AG04450 (cell line): ENCODE results near the gene TRNT1. TPM values are rescaled to one million over a fixed set of nuclear protein-coding genes. Genes with fewer than 3 reads are reported as not detected.

Experiments
- CTCF ChIA-PET: fragments of 300-600, 350-600 bp; formaldehyde crosslinking; extraction: SDS; loops from one replicate; lab custom pipeline; 2022; ENCODE audit warnings: antibody characterized with exemption, inconsistent platforms; lab: Charles Lee
- POLR2A ChIA-PET: fragments of 350-600 bp; formaldehyde crosslinking; extraction: SDS; loops from one replicate; lab custom pipeline; 2021; ENCODE audit warnings: antibody characterized with exemption, inconsistent platforms; lab: Yijun Ruan, JAX
- DNase-seq: peaks from one replicate; pipeline ENCODE4 v3.0.0-alpha.2; 2011; ENCODE audit warnings: low read depth, low spot score
- H3K27ac ChIP-seq: one replicate; pipeline ENCODE4 v1.5.1; 2012; ENCODE audit warnings: low read depth, low read length, control low read depth
- H3K27me3 ChIP-seq: one replicate; pipeline ENCODE4 v1.6.0; 2012; ENCODE audit warnings: low read length; ENCODE audit not compliant: control insufficient read depth, insufficient read depth
- H3K4me3 ChIP-seq: 2 replicates; pipeline ENCODE4 v1.5.1; 2011; ENCODE audit warnings: mild to moderate bottlenecking, low read depth, low read length, control low read depth
- H3K9me3 ChIP-seq: 2 replicates; pipeline ENCODE4 v1.5.1; 2012; ENCODE audit warnings: low read length; ENCODE audit not compliant: control insufficient read depth, insufficient read depth
- polyA plus RNA-seq: library from polyadenylated mRNA; depleted of rRNA; stranded (reverse); fragments of >200 nt; gene quantifications from 2 replicates; pipeline ENCODE4 v1.2.3, GENCODE V29; 2011
- TF ChIP-seq, protein P1 (sequence below): IDR thresholded peaks from 2 replicates; pipeline ENCODE4 v1.5.1; 2011; ENCODE audit warnings: low read depth, low read length, control low read depth, inconsistent platforms

TRNT1 gene
- polyA plus RNA-seq, 1 experiment: 15.7 TPM

DNA sequence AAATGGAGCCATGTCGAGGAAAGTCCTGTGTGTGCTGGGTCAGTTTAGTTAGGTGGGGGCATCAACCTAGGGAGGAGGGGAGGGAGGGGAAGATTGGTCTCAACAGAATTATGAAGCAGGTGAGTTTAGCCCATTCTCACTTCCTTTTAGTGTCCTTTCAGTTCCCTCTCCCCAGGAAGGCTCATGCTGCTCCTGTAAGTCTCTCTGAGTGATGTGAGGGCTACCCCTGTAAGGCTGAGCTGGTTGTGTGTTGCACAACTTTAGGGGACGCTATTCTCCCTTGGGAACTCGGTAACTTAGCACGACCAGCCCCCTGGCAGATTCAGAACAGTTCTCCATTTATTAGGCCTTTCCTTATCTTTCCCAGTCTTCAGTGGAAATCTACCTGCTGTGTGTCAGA lies 37.7 kb upstream of the TRNT1 start:
- CTCF ChIA-PET: no interaction called here
- peaks cover 7% of the 10 kb centered on the region for H3K9me3 ChIP-seq
- POLR2A ChIA-PET: no interaction called here
- TF ChIP-seq, protein P1, sequence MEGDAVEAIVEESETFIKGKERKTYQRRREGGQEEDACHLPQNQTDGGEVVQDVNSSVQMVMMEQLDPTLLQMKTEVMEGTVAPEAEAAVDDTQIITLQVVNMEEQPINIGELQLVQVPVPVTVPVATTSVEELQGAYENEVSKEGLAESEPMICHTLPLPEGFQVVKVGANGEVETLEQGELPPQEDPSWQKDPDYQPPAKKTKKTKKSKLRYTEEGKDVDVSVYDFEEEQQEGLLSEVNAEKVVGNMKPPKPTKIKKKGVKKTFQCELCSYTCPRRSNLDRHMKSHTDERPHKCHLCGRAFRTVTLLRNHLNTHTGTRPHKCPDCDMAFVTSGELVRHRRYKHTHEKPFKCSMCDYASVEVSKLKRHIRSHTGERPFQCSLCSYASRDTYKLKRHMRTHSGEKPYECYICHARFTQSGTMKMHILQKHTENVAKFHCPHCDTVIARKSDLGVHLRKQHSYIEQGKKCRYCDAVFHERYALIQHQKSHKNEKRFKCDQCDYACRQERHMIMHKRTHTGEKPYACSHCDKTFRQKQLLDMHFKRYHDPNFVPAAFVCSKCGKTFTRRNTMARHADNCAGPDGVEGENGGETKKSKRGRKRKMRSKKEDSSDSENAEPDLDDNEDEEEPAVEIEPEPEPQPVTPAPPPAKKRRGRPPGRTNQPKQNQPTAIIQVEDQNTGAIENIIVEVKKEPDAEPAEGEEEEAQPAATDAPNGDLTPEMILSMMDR: no peak
- no peak overlapping the region for H3K27ac ChIP-seq
- H3K4me3 ChIP-seq: no peak overlapping the region
- H3K27me3 ChIP-seq: no peaks in the 10 kb centered on the region
- DNase-seq: no peak

- Histone ChIP-seq H3K27ac (no peak overlapping the region), H3K4me3 (no peak overlapping the region), H3K27me3 (no peaks in the 10 kb centered on the region), H3K9me3 (no peaks in the 10 kb centered on the region)
- POLR2A ChIA-PET: no interaction called here
- no peak for DNase-seq
- TF ChIP-seq, protein P1: no peak
- CTCF ChIA-PET: no interaction called here
Measured at GRCh38 chr3:3097958-3098357, 28.8 kb upstream of the TRNT1 start.

DNA sequence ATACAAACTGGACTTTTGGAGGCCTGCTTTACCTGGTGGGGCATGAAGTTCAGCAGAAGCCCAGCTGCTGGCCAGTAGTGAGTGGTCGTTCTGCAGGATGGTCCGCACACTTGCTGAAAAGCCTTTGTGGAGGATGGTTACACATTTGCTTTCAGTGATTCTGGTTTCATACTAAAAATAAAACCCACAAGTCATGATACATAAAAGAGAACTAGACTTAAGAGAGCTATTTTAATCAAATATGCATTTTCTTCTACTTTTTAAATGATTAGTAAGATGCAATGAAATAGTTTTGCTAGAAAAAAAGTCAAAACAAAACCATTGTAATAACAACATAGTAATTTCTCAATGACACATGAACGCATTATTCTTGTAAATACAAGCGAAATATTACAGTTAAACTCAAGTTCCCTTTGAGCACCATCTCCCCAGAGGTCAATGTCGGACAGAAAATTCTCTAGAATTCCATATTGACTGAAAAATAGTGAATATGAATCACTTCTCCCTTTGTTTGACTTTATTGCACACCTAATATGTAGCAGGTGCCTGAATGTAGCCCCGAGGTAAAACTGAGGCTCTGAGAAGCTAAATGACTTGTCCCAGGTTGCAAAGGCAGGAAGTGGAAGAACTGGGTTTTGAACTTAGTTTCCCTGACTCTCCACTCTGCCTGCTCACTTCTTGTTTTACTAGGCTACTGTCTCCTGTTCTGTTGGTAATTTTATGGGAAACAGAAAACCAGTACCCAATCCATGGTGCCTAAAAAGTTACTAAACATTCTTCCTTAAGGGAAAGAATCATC lies 24.9 kb upstream of the TRNT1 start:
- no peaks in the 10 kb centered on the region for H3K27me3 ChIP-seq
- CTCF ChIA-PET: no interaction called here
- H3K27ac ChIP-seq: no peak overlapping the region
- TF ChIP-seq, protein P1: no peak
- no peaks in the 10 kb centered on the region for H3K9me3 ChIP-seq
- DNase-seq: no peak
- POLR2A ChIA-PET: no interaction called here
- no peak overlapping the region for H3K4me3 ChIP-seq

DNA sequence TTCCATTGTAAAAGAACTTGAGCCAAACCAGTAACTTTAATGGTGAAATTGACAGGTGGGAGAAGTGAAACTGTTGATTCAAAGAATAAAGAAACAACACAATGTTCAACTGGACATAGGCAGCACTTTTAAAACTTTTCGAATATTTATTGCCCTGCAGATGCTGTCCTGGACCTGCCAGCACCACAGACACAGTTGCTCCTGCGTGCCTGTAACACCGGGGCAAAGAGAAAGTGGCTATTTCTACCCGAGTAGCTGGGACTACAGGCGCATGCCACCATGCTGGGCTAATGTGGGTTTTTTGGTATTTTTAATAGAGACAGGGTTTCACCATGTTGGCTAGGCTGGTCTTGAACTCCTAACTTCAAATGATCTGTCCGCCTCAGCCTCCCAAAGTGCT lies 24.0 kb upstream of the TRNT1 start:
- ChIA-PET POLR2A (no interaction called here), CTCF (no interaction called here)
- Histone ChIP-seq H3K27ac (no peak overlapping the region), H3K4me3 (no peak overlapping the region), H3K27me3 (no peaks in the 10 kb centered on the region), H3K9me3 (no peaks in the 10 kb centered on the region)
- DNase-seq: no peak
- TF ChIP-seq, protein P1: no peak

GRCh38 chr3:3105246-3105645 lies 21.5 kb upstream of the TRNT1 start:
- TF ChIP-seq, protein P1: no peak
- ChIA-PET CTCF (no interaction called here), POLR2A (no interaction called here)

More at GRCh38 chr3:3105246-3105645, 21.5 kb upstream of the TRNT1 start:
- H3K9me3 ChIP-seq: no peaks in the 10 kb centered on the region
- no peak overlapping the region for H3K27ac ChIP-seq
- no peak for DNase-seq
- no peaks in the 10 kb centered on the region for H3K27me3 ChIP-seq
- no peak overlapping the region for H3K4me3 ChIP-seq
